GM19397 (cell line): ENCODE measurements around the gene USP36.
"Not testable (repeated sequence)": the region's sequence is repeated elsewhere in the genome, so short reads cannot be mapped to it uniquely, and the experiment has no call there.

Experiments used
- ATAC-seq: cut with Tn5 transposase; IDR thresholded peaks from one replicate; pipeline ENCODE4 v1.9.1; 2021; ENCODE audit warnings: mild to moderate bottlenecking, moderate library complexity; ENCODE audit not compliant: unreplicated experiment

USP36 gene

GRCh38 chr17:78771758-78772382 is 68.7 kb downstream of the USP36 start:
- no peak for ATAC-seq

- ATAC-seq = no peak
Observed at GRCh38 chr17:78769196-78769773, 71.3 kb downstream of the USP36 start.

- no peak for ATAC-seq
Observed at GRCh38 chr17:78767806-78768205, 72.8 kb downstream of the USP36 start.

- no peak for ATAC-seq
Observed at GRCh38 chr17:78766743-78767294, 73.8 kb downstream of the USP36 start.

GRCh38 chr17:78766225-78766624 is 74.4 kb downstream of the USP36 start:
- no peak for ATAC-seq

GRCh38 chr17:78765821-78766220 is 74.8 kb downstream of the USP36 start:
- no peak for ATAC-seq

GRCh38 chr17:78764871-78765270 is 75.7 kb downstream of the USP36 start:
- no peak for ATAC-seq

GRCh38 chr17:78763561-78763960 is 77.1 kb downstream of the USP36 start:
- no peak for ATAC-seq

- no peak for ATAC-seq
Observed at GRCh38 chr17:78761789-78762406, 78.7 kb downstream of the USP36 start.

GRCh38 chr17:78759969-78760352 is 80.7 kb downstream of the USP36 start:
- no peak for ATAC-seq

GRCh38 chr17:78759203-78759968 is 81.2 kb downstream of the USP36 start:
- no peak for ATAC-seq

- ATAC-seq = no peak
Observed at GRCh38 chr17:78753316-78754250, 87.0 kb downstream of the USP36 start.

GRCh38 chr17:78751447-78752161 is 89.0 kb downstream of the USP36 start:
- no peak for ATAC-seq

- not testable (repeated sequence) for ATAC-seq
Observed at GRCh38 chr17:78751000-78751399, 89.6 kb downstream of the USP36 start.

GRCh38 chr17:78748730-78749317 is 91.8 kb downstream of the USP36 start:
- no peak for ATAC-seq

- ATAC-seq = peak; percentile 55
Observed at GRCh38 chr17:78748048-78748729, 92.4 kb downstream of the USP36 start.

GRCh38 chr17:78747488-78747887 is 93.1 kb downstream of the USP36 start:
- ATAC-seq = no peak

- no peak for ATAC-seq
Observed at GRCh38 chr17:78746949-78747269, 93.7 kb downstream of the USP36 start.
